ENCODE results near the gene LCNL1.

Gene LCNL1

DNA sequence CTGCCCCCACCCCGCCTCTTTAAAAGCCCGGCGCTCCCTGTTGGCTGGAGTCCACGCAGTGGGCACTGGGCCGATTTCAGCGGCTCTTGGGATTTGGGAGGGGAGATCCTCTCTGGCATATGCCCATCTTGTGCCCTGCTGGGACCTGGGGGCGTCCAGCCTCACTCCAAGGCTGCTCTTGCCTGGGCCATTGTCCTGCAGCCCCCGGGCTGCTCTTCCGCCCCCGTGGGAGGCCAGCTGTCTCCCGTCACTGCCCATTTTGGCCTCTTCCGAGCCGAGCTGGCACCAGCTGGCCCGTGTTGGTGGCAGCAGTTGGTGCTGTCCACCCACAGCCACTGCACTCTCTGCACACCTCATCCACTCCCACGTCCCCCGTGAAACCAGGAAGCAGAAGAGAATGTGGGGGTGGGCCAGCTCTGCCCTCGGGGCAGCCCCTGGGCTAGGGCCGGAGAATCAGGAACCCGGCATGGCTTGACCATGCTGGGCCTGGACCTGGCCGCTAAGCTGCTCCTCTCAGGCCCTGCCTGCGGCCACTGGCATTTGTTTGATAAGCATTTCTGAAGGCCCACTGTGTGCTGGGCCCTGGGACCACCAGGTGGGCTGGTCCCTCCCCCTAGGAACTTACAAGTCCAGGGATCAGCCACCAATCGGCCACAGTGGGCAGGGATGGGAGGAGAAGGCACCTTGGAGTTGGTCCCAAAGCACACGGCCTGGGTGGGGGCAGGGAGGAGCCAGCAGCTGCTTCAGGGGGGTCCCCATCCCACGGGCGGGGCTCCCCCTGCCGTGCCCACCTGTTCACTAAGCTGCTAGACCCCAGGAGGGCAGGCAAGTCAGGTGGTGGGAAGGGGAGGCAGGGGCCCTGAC is 35.5 kb upstream of the LCNL1 start:
- no peak for DNase-seq (ENCODE audit: low spot score)

DNA sequence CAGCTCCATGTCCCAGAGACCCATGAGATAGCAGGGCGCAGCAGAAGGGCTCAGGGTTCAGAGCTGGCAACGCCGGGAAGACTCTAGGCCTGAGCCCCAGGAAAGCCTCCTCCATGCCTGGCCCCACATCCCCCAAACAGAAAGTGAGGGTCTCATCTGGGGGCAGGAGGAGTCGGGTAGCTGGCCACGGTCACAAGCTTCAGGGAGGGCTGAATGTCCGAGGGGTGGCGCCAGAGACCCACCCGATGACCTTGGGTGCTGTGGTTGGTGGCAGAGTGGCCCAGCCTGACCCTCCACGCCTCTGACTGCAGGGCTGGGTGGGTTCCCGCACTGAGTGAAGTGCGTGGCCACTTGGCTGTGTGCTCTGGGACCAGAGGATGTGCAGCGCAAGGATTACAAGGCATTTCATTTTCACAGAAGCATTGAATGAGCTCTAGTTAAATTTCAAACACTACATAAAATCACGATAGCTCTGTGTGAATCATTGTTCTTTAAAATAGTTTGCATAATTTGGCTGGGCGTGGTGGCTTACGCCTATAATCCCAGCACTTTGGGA is 34.8 kb upstream of the LCNL1 start:
- DNase-seq (ENCODE audit: low spot score) = no peak

DNA sequence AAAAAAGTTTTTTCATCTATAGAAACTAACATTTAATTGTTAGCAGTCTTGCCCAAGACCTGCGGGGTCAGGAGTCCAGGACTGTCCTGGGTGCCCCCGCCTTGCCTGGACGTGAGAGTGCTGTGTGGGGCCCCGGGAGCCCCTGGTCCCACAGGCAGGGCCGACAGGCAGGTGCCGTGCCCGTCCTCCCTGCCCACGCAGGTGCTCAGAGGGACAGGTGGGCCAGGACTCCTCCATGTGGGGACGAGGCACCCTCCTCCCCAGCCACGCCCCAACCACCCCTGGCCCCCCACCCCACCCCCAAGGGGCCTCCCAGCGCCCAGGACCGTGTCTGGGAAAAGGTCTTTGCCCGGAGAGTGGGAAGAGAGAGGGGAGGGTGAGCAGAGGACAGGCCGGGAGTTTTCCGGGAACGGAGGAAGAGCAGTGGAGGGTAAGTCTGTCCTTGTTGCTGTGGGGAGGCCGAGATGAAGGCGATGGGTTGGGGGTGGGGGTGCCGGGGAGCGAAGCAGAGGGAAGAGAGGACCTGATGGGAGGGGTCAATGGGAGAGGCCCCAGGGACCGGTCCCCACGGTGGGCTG is 33.5 kb upstream of the LCNL1 start:
- DNase-seq (ENCODE audit: low spot score) = no peak

DNA sequence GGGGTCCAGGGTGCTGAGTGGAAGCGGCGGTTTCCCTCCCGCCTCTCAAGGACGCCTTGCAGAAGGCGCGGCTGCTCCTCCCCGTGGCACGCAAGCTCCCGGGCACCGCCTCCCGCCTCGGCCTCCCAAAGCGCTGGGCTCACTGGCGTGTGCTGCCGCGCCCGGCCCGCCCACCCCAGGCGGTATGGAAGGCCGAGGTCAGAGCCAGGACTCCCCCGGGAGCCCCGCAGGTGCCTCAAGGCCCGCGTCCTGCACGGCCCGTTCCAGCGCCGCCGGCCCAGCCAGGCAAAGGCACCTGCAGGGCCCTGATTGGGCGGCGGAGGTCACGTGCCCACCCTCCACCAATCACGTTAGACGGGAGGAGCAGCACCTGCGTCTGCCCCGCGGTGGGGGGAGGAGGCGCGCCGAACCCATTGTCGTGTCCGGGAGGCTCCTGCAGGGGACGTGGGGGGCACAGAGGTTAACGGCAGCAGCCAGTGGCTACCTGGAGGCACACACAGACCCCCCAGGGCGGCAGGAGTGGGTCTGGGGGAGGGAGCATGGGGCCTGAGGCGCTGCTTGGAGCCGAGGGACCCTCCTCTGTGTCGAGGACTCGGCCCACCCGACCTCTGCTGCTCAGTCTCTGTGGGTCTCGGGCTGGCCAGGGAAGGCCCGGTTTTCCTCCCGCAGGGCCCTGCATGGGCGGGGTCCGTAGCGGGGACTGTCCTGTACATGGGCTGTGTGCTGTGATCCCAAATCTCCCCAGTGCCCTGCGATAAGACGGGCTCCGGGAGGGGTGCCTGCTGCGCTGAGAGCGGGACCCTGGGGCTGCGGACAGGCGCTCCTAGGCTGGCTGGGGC is 32.8 kb upstream of the LCNL1 start:
- peak; percentile 100 for DNase-seq (ENCODE audit: low spot score)

DNA sequence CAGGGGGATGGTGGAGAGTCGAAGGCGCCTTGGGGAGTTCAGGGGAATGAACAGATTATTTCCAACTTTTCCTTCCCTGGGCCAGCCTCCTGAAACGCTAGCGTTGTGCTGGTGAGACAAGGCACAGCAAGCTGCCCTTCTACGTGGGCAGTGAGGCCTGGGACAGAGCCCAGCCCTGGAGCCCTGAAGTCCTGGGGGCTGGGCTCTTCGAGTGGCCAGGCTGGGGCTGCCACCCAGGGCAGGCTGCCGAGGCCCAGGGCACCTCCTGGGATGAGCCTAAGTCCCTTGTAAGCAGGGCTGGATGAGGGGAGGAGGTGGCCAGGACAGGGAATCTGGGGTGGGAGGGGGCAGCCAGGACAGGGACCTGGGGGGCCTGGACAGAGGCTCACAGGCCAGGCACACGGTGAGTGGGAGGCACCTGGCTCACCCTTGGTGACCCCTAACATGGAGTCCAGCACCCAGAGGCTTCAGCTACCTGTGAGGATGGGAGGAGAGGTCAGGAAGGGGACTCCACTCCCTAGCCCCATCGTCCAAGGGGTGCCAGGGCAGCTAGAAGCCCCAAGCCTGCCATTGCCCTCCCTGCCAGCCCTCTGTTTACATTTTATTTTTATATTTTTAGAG is 32.0 kb upstream of the LCNL1 start:
- no peak for DNase-seq (ENCODE audit: low spot score)

DNA sequence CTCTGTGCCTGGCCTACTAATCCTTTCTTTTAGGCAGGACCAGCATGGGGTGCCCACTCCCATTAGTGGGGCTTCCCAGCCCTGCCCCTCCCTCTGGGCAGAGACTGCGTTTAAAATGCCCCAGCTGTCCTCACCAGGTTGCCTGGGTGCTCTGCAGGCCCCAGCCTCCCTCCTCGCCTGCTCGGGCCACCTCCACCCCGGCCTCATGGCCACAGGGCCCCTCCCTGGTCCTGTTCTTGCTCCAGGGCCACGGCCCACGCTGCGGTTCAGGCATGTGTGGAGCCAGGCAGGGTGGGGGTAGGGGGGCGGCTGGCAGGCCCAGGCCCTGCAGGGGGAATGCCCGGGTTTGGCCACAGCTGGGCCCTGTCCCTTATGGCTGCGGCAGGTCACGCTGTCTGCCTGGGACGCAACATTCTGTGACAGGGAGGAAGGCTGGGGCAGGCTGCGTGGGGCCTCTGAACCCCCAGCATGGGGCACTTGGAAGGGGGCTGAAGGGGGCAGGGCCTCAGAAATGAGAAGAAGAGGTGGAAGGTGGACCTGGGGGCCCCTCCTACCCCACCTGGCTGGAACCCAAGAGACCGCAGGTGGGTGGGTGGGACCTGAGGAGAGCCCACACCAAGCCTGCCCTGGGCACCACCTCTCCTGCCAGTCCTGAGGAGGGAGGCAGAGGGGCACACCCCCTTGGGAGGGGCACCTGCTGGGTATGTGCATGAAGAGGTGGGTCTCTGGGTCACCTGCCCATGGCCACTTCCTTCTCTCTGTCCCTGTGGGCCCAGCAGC is 31.1 kb upstream of the LCNL1 start, which contains the start of gene LCN12:
LCN12 (plus strand) TSS at position 733 of the 780 bp plus-strand sequence. CDS start 55 bp downstream, outside the sequence.
- no peak for DNase-seq (ENCODE audit: low spot score)

DNA sequence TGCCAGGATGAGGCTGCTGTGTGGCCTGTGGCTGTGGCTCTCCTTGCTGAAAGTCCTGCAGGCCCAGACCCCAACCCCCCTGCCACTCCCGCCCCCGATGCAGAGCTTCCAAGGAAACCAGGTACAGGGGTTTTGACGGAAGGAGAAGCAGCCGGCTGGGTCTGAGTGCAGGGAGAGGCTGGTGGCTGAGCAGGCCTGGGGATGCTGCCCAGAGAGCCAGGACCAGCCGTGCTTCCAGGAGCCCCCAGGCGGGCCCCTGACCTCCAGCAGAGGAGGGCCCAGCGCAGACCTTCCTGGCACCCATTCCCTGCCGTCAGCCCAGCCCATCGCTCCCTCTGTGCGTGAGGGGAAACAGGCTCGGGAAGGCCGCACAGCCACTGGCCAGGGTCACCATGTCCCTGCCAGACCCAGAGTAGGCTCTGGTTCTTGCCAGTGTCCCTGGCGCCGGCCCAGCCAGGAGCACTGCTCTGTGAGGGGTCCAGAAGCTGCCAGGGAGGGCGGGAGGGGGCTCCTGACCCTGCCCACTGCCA is 30.4 kb upstream of the LCNL1 start:
- no peak for DNase-seq (ENCODE audit: low spot score)

DNA sequence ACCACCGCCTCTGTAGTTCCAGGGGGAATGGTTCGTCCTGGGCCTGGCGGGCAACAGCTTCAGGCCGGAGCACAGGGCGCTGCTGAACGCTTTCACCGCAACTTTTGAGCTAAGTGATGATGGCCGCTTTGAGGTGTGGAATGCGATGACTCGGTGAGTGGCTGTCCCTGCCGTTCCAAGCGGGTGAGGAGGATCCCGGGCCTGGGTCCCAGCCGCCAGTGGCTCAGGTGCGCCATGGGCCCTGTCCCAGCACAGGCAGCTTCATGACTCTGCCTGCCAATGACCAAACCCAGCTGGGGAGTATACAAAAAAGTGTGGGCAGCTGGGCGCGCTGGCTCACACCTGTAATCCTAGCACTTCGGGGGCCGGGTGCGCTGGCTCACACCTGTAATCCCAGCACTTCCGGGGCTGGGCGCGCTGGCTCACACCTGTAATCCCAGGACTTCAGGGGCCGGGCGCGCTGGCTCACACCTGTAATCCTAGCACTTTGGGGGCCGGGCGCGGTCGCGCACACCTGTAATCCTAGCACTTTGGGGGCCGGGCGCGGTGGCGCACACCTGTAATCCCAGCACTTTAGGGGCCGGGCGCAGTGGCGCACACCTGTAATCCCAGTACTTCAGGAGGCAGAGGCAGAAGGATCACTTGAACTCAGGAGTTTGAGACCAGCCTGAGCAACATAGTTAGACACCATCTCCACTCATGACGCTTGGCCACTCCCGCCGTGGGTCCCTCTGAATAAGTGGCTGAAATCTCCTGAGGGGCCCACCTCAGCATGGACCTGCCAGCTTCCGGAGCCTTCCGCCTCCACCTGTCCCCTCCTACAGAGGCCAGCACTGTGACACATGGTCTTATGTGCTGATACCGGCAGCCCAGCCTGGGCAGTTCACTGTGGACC is 29.7 kb upstream of the LCNL1 start:
- DNase-seq (ENCODE audit: low spot score) = no peak

DNA sequence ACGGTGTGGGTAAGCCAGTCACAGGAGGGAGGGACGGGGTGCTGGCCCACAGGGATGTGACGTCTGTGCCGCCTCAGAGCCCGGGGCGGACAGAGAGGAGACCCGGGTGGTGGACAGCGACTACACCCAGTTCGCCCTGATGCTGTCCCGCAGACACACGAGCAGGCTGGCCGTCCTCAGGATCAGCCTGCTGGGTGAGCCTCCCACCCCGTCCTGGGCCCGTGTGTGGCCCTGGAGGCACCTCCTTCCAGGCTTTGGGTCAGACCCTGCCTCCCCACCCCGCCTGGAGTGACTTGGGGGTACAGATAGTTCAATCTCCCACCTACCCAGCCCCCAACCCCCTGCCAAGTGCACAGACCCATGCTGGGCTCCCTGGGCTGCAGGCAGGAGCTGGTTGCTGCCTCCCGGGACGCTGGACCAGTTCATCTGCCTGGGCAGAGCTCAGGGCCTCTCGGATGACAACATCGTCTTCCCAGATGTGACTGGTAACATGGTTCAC is 29.0 kb upstream of the LCNL1 start:
- no peak for DNase-seq (ENCODE audit: low spot score)

DNA sequence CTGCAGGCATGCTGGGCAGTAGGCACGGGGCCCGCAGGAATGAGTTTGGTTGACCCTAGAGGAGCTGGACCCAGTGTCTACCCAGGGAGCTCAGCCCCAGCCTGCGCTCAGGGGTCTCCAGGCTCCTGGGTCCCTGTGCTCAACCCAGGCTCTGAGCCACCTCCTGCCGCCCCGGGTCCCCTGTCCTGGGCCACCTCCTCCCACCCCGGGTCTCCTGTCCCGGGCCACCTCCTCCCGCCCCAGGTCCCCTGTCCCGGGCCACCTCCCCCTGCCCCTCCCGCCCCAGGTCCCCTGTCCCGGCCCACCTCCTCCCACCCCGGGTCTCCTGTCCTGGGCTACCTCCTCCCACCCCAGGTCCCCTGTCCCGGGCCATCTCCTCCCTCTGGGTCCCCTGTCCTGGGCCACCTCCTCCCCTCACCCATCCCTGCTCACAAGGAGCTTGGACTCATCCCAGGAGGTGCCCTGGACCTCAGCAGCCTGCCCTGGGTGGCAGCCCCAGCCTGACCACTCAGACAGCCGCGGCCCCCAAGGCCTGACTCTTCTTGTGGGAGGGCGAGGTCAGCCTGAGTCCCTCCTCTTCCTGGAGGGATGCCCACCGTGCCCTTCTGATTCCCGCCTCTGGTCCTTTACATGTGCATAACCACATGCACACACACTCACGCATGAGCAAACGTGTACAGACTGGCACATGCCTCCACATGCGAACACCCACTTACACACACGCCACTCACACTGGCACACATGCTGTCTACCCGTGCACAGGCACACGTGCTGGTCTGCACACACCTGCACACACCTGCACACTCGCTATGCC is 28.3 kb upstream of the LCNL1 start:
- no peak for DNase-seq (ENCODE audit: low spot score)

DNA sequence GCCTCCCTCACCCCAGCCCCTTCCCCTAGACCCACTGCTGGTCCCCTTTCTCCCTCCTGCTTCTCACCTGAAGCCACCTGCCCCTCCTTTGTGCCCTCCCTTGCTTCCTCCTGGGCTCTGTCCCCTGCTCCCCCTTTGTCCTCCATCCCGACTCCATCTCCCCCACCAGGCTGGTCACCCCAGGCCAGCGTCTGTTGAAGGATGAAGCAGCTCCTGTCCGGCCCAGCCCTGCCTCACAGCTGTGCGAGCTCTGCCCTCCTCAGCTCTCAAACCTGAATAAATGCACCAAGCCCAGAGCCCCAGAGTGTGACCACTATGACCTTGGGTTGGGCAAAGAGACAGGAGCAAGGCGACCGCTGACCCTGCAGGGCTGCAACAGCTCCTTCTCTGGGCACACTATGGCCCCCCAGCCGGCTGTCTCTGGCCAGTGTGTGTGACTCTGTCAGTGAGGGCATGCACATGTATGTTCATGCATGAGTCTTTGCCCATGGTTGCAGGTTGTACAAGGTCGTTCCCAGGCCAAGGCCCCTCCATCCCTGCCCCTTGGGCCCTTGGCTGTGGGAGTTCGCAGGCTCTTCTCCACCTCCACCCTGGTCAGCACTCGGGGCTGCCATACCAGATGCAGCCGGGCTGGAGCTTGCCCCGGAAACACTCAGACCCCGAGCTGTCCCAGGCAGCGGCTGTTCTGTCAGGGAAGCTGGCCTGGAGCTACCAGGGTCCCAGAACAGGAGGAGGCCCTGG is 27.4 kb upstream of the LCNL1 start:
- no peak for DNase-seq (ENCODE audit: low spot score)

DNA sequence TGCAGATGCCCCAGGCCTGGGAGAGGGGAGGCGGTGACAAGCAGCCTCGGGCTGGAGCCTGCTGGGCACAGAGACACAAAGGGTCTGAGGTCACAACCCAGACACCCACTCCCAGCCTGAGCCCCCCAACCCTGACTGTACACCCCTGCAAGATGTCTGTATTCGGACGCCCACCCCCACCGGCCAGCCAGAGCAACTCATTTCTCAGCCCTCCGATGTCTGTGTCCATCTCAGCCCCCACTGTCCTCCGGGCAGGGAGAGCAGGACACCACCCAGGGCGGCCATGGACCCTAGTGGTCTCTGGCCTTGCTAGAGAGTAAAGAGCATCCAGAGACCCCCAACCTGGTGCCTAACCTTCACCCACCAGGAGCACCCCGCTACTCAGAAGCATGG is 26.9 kb upstream of the LCNL1 start:
- DNase-seq (ENCODE audit: low spot score) = no peak

DNA sequence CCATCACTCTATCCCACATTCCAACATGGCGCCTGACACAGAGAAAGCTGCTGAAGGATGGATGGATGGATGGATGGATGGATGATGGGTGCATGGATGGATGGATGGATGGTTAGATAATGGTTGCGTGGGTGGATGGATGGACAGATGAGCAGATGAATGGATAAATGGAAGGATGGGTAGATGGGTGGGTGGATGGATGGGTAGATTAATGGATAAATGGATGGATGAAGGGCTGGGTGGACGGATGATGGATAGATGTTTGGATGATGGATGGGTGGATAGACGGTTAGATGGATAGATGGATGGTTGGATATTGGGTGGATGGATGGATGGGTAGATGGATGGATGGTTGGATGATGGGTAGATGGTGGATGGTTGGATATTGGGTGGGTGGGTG is 26.2 kb upstream of the LCNL1 start:
- DNase-seq (ENCODE audit: low spot score) = no peak

DNA sequence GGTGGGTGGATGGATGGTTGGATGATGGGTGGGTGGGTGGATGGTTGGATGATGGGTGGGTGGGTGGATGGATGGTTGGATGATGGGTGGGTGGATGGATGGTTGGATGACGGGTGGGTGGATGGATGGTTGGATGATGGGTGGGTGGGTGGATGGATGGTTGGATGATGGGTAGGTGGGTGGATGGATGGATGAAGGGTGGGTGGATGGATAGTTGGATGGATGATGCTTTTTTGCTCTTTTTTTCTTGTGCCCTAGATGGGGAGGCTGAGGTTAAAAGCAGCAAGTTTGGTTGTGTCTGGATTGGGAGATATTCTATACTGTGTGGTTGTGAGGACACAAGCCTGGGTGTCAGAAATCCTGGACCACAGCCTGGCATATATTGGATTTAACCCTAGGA is 25.3 kb upstream of the LCNL1 start:
- DNase-seq (ENCODE audit: low spot score) = no peak

DNA sequence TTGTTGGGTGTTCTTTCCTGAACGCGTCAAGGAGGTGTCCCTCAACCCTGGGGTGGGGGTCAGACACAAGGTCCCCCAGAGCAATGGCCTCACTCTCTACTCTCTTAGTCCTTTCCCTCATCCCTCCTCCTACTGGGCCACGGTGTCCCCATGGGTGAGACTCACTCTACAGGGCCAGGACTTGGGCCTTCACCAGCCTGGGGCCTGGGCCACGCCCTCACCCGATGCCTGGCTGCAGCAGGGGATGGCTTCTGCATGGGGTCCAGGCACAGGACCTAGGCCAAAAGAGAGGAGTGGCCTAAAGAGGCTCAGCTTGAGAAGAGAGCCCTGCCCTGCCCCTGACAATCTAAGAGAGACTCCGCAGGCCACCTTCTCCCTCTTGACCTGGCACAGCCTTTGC is 24.9 kb upstream of the LCNL1 start:
- DNase-seq (ENCODE audit: low spot score) = no peak

DNA sequence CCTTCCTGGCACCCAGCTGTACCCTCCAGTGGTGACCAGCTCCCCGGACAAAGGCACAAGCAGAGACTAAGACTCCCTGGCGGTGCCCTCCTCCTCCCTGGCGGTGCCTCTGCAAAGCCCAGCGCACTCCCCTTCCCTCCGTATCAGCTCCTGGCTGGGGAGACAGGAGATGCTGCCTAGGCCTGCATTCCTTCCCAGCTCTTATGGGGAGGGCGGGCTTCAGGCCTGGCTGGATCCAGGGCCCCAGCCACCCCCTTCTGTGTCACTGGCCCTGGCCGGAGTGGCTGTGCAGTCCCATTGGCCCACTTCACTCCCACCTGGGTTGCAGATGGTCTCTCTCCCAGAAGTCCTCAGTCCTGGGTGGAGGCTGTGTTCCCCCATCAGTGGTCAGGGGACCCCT is 24.3 kb upstream of the LCNL1 start:
- DNase-seq (ENCODE audit: low spot score) = no peak

DNA sequence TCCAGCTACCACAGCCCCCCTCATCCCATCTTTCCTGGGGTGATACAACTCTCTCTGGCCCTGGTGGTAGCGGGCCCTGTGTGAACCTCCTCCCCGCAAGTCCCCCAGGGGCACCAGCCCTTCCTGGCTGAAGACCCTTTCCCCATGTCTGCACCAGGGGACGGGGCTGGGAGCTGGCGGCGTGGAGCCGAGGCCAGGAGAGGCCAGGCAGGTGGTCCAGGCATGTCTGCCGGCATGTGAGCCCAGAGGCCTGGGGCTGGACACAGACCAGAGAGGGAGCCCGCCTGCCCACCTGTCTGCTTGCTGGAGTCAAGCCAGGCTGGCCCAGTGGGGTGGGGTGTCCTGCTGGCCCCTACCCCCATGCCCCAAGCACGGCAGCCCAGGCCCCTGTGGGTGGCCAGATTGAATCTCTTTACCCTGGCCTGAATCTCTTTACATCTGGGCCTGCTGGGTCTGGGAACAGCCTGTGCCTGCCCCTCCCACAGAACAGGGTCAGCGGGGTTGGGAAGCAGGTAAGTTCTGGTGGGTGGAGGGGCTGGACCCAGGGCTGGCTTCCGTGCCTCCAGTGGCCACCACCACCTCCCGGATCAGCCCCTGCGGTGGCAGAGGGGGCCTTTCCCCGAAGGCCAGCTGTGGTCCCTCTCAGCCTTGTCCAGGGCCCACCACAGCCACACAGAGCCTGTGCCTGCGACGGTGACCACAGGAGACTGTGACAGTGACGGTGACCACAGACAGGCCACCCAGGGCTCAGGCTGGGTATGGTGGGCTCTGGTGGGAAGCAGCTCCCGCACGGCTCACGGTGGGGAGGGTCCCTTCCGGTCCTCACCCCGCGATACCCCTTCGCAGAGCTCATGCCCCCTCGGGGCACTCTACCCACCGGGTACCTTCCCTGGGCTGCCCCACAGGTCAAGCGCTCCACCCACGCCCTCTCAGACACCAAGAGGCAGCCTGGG is 23.6 kb upstream of the LCNL1 start:
- no peak for DNase-seq (ENCODE audit: low spot score)

All from hepatic stellate cell (primary cell).